ENCODE measurements around the gene C11orf21. TPM values are rescaled to one million over a fixed set of nuclear protein-coding genes. Genes with fewer than 3 reads are reported as not detected.

Gene C11orf21
- total RNA-seq, 1 donor from 2014 or later: not detected

DNA sequence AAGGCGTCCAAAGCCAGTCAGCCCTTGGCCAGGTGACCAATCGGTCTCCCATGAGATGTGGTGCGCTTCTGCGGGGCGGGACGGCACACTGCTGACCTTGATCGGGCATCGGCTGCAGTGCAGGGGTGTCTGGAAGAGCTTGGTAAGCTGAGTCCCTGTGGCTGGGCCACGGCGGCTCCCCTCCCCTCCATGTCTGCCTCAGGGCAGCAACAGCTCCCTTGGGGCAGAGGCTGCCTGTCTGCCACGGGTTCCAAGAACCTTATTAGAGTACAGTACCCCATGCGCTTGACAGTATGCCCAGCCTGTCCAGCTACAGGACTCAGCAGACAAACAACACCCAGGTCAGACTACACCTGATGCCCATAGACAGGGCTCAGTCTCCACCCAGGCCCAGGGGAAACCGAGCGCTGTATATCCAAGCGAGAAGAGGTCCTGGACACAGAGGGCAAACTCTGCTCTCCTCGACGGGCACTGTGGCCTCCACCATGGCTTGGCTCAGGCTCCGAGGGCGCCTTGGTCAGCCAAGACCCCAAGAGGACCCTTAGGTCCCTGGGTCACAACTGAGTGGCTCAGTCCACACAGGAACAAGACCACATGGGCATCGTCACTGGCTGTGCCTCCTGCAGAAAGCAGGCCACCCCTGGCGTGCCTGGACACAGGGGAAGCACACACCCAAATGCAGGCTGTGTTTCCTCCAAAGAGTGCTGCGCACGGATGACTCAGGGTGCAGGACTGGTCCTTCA lies 19.0 kb upstream of the C11orf21 start:
- H3K9me3 ChIP-seq (ENCODE audit: insufficient read depth, low read depth, low read length): no peaks in the 10 kb centered on the region
- Mint-ChIP-seq H3K4me1 (ENCODE audit: low read depth, unreplicated experiment) (no peaks in the 10 kb centered on the region), H3K27ac (ENCODE audit: unreplicated experiment) (no peak overlapping the region), H3K4me3 (ENCODE audit: unreplicated experiment) (no peak overlapping the region), H3K9me3 (ENCODE audit: unreplicated experiment) (peaks cover 11% of the 10 kb centered on the region), H3K36me3 (ENCODE audit: low read depth, unreplicated experiment) (peaks cover 8% of the 10 kb centered on the region), H3K27me3 (ENCODE audit: low read depth, unreplicated experiment) (peaks cover 48% of the 10 kb centered on the region)
- H3K27me3 ChIP-seq (ENCODE audit: insufficient read depth, low read length): no peaks in the 10 kb centered on the region
- H3K4me3 ChIP-seq (ENCODE audit: insufficient read depth, low read depth, low read length): no peak overlapping the region
- no peak overlapping the region for H3K27ac ChIP-seq (ENCODE audit: low read depth, low read length)
- H3K9ac ChIP-seq (ENCODE audit: low read length): no peak overlapping the region
- TF ChIP-seq EZH2 (IDR thresholded peaks at IDR 0.05; ENCODE audit: insufficient read depth, low read length): no peak
- TF ChIP-seq, protein P1, sequence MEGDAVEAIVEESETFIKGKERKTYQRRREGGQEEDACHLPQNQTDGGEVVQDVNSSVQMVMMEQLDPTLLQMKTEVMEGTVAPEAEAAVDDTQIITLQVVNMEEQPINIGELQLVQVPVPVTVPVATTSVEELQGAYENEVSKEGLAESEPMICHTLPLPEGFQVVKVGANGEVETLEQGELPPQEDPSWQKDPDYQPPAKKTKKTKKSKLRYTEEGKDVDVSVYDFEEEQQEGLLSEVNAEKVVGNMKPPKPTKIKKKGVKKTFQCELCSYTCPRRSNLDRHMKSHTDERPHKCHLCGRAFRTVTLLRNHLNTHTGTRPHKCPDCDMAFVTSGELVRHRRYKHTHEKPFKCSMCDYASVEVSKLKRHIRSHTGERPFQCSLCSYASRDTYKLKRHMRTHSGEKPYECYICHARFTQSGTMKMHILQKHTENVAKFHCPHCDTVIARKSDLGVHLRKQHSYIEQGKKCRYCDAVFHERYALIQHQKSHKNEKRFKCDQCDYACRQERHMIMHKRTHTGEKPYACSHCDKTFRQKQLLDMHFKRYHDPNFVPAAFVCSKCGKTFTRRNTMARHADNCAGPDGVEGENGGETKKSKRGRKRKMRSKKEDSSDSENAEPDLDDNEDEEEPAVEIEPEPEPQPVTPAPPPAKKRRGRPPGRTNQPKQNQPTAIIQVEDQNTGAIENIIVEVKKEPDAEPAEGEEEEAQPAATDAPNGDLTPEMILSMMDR (IDR thresholded peaks at IDR 0.05; ENCODE audit: insufficient read depth, low read depth, low read length): no peak
- FAIRE-seq (no peak), DNase-seq (ENCODE audit: low read depth) (no peak)
- no peaks in the 10 kb centered on the region for H3K36me3 ChIP-seq (ENCODE audit: insufficient read depth, low read length)
- H3K4me2 ChIP-seq (ENCODE audit: low read length): no peak overlapping the region
- no peak overlapping the region for H2AFZ ChIP-seq (ENCODE audit: low read depth, low read length)
- no peaks in the 10 kb centered on the region for H4K20me1 ChIP-seq (ENCODE audit: insufficient read depth, low read length)
- no peaks in the 10 kb centered on the region for H3K4me1 ChIP-seq (ENCODE audit: insufficient read depth, low read length)
- H3K79me2 ChIP-seq (ENCODE audit: insufficient read depth, low read length): no peaks in the 10 kb centered on the region

DNA sequence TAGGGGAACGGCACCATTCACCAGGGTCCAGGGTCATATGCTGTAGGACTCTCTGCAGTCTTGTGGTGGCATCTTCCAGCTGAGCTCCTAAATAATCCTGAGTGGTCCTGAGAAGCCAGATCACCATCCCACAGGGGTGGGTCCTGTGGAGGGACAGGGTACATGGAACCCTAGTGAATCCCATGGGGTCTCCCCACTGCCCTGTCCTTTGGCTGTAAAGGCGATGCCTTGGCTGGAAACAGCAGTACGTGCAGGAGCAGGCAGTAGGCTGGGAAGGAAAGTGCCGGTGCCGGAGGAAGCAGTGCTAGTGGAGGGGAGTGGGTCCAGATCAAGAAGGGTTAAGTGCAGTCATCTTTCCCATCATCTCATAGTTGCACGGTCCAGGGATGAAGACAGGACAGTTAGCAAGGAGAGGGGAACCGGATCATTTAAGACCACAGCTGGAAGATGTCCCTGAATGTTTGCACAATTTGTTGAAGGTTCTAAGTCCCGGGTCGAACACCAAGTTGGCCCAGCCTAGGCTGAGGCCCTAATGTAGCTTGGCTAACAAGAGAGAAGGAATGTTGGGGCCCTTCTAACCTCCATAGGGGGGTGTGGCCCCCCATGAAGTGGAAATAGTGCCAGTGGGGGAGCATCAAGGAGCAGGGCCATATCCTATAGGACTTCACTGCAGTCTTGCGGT lies 18.2 kb upstream of the C11orf21 start:
- no peak for FAIRE-seq

More for the DNA sequence above, 18.2 kb upstream of the C11orf21 start:
- H3K79me2 ChIP-seq (ENCODE audit: insufficient read depth, low read length): no peaks in the 10 kb centered on the region
- no peak overlapping the region for H3K4me2 ChIP-seq (ENCODE audit: low read length)
- TF ChIP-seq, protein P1 (IDR thresholded peaks at IDR 0.05; ENCODE audit: insufficient read depth, low read depth, low read length): no peak
- TF ChIP-seq EZH2 (IDR thresholded peaks at IDR 0.05; ENCODE audit: insufficient read depth, low read length): no peak
- no peaks in the 10 kb centered on the region for H3K9me3 ChIP-seq (ENCODE audit: insufficient read depth, low read depth, low read length)
- no peaks in the 10 kb centered on the region for H3K4me1 Mint-ChIP-seq (ENCODE audit: low read depth, unreplicated experiment)
- H3K4me3 Mint-ChIP-seq (ENCODE audit: unreplicated experiment): no peak overlapping the region
- H3K36me3 ChIP-seq (ENCODE audit: insufficient read depth, low read length): no peaks in the 10 kb centered on the region
- H3K27ac Mint-ChIP-seq (ENCODE audit: unreplicated experiment): no peak overlapping the region
- H2AFZ ChIP-seq (ENCODE audit: low read depth, low read length): no peak overlapping the region
- no peak overlapping the region for H3K27ac ChIP-seq (ENCODE audit: low read depth, low read length)
- no peaks in the 10 kb centered on the region for H4K20me1 ChIP-seq (ENCODE audit: insufficient read depth, low read length)
- peaks cover 2% of the 10 kb centered on the region for H3K4me1 ChIP-seq (ENCODE audit: insufficient read depth, low read length)
- no peak overlapping the region for H3K9ac ChIP-seq (ENCODE audit: low read length)
- H3K4me3 ChIP-seq (ENCODE audit: insufficient read depth, low read depth, low read length): no peak overlapping the region
- peaks cover 11% of the 10 kb centered on the region for H3K9me3 Mint-ChIP-seq (ENCODE audit: unreplicated experiment)
- DNase-seq (ENCODE audit: low read depth): no peak
- H3K27me3 Mint-ChIP-seq (ENCODE audit: low read depth, unreplicated experiment): peaks cover 48% of the 10 kb centered on the region
- peaks cover 8% of the 10 kb centered on the region for H3K36me3 Mint-ChIP-seq (ENCODE audit: low read depth, unreplicated experiment)
- H3K27me3 ChIP-seq (ENCODE audit: insufficient read depth, low read length): no peaks in the 10 kb centered on the region

Data from astrocyte (in vitro differentiated cells and primary cell).